Stimulated activated CD4-positive, alpha-beta T cell treated with anti-CD3 and anti-CD28 coated beads, Interleukin-4, amount 100 ng/mL, for 1 hour (primary cell): ENCODE measurements around the gene QKI.

ENCODE experiments used
- DNase-seq: peaks from one replicate; pipeline ENCODE4 v3.0.0-alpha.2; 2020

QKI gene

DNA sequence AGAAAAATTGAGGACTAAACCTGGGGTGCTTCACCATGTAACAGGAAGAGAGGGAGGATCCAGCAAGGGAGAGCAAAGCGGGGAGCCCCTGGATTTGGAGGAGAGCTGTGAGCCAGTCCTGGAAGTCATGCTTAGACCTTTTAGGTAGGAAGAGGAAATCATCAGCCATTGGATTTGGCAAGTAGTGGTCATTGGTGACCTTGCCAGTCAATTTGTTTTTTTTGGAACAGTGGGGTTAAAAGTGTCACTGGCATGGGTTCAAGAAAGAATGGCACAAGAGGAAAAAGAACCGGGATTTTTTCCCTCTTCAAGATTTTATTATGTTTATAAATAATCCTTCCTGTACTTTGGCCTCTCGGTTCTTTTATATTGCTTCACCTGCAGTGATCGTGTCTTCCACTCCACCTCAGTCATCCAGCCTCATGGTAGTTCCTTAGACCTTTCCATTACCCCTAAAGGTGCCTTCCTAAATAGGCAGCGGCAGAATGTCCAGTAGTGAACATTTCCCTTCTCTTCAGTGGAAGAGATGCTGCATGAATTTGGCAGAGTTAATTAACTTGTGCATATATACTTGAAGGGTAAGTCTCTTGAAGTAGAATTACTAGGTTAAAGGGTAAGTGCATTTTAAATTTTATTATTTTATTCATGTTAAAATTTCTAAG is 124.7 kb downstream of the QKI start:
- no peak for DNase-seq

DNA sequence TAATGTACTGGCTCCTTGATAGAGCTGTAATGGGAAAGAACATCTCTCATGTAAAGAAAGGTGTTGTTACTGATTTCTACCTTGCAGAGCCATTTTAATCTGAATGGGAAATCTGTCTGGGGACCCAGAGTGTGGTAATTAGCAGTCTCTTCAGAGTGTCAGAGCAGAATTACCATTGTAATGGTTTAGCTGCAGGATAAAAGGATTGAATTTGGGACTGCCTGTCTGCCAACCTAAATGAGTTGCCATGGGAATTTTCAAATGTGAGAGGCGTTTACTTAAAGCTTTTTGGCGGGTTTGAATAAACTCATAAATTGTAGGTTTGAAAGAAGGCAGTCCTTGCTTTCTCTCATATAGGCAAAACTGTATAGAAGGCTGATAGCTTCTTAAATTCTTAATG is 128.8 kb downstream of the QKI start:
- DNase-seq: no peak

DNA sequence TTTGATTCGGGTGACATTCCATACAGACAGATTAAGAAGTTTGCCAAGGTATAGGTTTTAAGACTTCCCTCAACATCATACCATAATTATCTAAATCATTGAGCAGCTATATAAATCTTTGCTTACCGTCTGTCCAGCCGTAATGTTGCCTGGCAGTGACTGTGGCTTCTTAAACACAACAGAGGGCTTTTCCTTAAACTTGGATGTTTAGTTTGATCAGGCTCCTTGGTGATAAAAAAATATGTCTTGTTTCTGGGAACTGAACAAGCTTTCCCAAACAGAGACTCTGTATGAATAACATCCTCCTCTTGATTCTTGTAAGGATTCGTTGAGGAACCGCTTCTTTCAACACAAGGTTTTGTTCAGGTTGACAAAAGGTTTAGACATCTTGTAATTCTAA is 130.9 kb downstream of the QKI start:
- DNase-seq: no peak

DNA sequence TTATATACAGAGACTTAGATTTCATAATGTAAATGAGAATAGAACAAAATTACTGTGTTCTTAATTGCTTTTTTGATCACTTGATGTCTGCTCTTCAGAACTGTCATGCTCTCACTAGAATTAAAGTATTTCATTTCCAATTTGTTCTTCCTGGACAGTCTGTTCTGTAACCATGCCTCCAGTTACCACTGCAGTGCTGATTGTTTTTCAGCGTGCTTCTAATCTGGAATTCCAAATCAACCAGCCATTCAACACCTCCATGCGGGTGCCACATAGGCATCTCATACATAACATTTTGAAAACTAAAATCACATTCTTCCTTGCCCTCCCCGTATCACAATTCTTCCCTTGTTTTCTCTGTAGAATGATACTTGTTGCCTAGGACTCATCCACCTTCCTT is 132.8 kb downstream of the QKI start:
- no peak for DNase-seq

DNA sequence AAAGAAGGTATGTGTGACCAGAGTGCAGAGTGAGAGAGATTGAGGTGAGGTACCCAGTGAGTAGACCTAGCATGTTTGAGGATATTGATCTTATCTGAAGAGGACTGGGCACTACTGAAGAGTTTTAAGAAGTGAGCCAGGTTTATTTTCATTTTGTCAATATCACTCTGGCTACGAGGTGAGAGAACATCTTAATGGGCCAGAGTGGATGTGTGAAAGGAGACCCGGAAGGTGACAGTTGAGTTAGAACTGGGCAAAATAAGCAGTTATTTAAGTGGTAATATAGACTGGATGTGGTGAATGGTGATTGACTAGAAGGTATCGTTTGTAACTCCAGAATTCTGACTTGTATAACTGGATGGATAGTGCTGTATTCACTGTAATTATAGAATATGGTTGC is 134.1 kb downstream of the QKI start:
- DNase-seq: no peak

DNA sequence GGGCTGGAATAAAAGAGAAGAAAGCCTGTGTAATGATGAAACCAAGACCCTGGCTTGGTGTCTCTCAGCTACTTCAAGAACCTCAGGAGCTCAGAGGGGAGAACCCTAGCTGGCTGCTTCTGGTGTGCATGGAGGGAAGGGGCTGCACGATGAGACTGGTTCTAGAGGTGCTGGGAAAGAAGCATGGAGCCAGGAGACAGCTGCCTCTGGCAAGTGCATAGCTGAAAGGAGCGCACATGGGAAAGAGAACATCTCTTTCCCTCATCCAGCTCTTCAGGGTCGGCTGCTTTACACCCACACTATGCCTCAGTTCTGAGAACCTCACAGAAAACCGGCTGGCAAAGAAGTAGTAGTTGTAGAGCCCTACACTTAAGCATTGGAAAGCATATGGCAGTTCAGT is 139.5 kb downstream of the QKI start:
- DNase-seq: no peak

DNA sequence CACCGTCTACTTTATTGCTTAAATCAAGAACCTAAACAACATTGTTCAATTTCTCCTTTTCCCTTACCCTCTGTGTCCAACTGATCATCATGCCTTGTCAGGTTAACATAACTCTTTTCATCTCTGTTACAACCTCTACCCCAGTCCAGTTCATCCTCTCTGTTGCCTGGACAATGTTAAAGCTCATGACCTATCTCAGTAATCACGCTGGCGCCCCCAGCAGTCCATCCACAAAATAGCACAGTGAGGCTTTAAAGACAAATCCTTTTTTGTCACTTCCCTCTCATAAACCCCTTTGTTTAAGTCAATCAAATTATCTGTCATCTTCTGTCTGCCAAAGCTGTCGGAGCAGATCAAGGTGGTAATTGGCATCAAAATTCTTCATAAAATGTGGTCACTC is 140.1 kb downstream of the QKI start:
- DNase-seq: peak; percentile 58

DNA sequence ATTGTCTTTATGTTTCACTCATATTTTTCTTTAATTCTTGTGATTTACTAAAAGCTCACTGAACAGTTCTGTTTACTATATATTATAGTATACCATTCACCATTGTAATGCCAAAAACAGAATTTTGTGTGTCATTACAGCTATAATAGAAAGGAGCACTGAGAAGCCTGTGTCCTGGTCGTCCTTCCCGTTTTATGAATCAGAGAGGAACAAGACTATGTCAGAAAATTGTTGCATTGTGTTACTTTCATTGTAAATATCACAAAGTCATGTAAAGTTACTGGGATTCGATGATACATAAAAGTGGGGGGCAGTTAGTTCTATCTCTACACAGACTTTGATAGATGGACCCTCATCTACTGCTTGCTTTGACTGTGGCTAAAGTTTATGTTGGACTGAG is 145.1 kb downstream of the QKI start:
- DNase-seq: no peak

DNA sequence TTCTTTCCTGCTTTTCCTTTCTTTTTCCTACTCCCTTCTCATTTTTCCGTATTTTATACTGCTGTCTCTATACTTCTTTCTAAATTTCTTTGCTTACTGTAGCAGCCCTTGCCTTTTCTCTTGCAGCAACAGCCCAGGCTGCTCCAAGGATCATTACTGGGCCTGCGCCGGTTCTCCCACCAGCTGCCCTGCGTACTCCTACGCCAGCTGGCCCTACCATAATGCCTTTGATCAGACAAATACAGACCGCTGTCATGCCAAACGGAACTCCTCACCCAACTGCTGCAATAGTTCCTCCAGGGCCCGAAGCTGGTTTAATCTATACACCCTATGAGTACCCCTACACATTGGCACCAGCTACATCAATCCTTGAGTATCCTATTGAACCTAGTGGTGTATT is 148.8 kb downstream of the QKI start:
- no peak for DNase-seq

DNA sequence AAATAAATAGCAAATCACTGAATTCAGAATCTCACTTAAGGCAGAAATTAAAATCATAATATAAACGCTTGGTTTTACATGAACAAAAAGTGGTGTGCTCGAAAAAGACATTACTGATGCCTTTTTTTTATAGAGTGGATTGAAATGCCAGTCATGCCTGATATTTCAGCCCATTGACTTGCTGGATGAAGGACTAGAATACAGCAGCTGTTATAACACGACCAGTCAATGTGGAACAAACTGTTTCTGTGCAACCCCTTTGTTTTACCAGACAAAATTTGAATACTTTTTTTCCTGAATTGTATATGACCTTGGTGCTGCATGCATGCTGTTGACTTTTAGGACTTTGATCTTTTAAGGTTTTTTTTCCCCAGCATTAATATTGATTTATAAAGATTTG is 150.0 kb downstream of the QKI start:
- no peak for DNase-seq

DNA sequence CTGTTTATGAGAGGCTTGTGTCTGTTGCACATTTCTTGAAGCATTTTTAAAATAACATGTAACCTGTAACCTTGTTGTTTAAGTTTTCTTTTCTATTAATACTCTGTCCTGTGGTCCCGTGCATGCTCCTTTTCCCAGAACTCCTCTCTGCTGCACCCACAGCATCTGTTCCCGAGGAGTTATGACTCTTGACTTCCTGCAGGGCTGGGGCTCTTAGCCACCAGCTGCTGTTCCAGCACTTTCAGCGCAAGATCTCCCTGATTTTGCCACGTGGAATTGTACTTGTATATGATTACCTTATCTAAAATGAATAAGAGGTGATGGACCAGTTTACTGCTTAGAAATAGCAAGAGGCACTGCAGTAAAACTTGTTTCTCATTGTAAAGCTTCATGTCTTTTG is 150.6 kb downstream of the QKI start:
- DNase-seq: no peak

DNA sequence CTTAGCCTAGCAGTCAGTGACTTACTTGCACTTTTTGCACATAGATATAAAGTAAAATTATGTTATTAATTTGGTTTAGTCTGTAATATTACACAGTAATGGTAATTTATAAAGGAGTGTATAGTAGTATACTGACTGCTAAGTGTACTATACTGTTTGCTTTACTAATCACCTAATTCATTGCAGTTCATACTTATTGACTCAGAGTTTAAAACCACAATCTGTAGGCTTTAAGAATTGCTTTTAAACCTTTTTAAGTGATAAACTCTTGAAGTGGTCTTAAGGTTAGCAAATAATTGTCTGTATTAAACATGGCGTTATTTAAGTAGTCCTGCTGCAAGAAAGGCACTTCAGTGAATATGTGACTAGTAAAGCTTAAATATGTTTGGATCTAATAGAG is 151.5 kb downstream of the QKI start:
- DNase-seq: no peak

DNA sequence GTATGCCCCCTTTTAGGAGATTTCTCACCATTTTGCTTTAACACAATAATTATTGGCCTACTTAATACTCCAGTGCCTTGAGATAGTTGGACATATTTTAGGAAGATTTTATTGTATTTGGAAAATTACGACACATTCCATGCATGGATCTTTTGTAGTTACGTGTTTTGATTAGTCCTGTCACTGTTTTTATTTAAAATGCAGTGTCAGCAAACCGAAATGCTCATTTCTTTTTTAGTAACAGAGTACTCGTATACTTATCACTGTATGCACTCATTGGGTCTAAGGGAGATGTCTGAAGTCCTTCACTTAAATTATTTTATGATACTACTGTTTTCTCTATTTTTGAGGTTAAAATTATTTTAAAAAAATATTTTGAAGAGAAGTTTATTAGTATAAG is 153.8 kb downstream of the QKI start:
- no peak for DNase-seq

DNA sequence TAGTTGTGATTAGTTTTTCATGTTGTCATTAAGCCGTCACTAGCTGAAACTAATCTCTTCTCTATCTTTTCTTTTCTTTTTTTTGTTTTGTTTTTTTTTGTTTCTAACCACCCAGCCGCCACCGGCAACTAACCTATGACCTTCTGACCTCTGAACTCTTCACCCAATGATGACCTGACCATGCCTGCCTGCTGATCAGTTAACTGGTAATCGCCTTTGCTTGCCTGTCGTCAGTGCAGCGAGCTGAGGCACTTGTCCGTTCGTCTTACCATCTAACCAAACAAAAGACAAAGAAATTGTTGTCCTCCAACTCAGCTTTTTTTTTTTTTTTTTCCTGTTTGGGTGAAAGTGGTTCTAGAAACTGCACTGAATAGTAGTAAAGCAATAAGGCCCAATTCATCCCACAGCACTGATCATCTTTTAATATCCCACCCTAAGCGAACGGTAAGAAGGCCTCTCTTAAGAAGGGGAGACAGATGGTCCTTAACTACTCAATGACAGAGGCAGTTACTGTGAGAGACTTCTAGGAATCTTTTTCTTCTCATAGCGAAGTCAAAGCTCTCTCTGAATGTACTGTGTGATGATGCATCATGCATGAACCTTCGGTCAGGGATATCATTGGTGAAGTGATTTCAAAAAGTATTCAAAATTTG is 156.2 kb downstream of the QKI start:
- no peak for DNase-seq

DNA sequence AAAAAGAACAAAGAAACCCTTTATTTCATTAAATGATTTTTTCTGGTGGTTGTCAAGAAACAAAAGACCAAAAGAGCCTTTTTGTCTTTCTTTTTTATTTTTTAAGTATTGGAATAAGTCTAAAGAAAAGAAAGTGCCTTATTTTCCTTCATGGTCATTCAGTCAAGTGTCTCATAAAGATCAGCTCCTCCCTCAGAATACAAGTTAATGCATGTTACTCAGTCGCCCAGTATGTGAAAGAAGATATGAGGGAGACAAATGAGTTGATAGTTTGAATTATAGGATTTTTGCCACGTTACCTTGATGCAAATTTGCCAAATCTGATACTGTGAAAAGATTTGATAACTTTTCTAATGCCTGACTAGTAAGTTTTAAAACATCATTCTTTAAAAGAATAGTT is 157.2 kb downstream of the QKI start:
- DNase-seq: no peak

DNA sequence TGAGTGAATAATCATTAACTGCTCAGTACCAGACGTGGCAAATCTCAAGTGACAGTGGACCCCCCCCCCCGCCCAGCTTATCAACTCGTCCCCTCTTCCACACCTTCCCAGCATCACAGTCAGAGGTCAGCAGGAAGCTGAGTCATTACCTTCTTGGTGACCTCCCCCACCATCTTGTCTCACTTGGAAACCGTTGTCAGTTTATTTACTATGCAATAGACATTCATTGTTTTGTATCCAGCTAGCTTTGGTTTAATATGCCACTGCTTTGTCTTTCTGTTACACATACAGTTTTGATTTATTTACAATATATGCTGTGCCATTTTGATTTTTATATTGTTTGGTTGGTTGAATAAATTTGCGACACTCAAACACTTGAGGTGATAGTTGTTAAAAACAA is 158.1 kb downstream of the QKI start:
- DNase-seq: no peak

DNA sequence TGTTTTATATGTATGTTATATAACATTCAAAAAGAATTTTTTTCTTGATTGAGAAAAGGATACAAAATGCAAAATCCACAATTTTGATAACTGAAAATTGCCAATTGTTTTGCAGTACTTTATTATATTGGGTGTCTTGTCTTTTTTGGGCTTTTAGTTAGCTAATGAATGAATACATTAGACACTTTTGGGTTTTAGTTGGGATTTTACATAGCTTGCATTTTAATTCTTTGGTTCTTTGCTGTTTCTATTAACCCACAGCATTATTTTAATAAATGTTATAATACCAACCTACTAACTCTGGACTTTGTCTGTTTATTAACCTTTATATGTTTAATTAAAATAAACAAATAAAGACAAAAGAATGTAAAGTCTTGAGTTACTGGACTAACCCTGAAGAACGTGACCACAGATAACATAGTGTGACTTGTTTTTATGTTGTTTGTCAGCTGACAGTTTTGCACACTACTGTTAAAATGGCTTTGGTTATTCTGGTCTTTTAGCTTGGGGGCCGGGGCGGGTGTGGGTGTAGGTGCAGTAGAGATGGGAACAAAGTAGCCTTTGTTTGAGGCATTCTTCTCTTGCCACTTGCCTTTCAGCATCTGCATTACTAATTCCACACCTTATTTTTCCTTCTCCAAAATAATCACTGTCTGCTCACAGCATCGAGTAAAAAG is 159.1 kb downstream of the QKI start:
- no peak for DNase-seq

DNA sequence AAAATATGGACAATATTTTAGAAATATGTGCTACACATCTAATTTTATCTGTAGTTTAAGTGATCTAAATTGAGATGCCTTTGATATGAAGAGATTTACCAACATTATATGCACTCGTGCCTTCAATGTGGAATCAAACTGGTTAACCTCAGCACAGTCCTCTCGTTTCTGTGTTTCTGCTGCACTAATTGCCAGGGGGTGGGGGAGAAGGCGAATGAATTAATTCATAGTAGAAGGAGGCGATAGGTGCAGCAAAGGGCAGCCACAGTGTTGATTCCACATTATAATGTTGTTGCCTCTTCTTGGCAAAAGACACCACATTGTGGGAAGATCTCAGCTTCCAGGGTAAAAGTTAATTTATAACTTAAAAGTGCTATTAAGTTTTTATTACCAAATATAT is 161.6 kb downstream of the QKI start:
- no peak for DNase-seq

DNA sequence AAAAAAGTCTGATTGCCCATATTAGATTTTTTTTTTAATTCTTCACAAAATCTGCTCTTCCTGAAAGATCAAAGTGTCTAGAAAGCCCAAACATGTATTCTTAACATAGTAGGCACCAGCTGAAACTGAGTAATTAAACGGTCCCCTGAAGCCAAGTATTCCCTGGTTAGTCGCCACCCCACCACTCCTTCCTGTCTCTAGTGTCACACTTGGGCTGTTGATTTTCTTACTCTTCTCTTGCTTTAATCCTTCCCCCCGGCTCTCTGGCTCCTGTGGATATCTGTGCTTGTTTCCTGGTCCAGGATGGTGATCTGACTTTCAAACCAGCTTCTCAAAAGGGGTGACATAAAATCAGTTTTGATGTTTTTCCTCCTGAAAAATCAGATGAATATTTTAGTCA is 162.9 kb downstream of the QKI start:
- no peak for DNase-seq

DNA sequence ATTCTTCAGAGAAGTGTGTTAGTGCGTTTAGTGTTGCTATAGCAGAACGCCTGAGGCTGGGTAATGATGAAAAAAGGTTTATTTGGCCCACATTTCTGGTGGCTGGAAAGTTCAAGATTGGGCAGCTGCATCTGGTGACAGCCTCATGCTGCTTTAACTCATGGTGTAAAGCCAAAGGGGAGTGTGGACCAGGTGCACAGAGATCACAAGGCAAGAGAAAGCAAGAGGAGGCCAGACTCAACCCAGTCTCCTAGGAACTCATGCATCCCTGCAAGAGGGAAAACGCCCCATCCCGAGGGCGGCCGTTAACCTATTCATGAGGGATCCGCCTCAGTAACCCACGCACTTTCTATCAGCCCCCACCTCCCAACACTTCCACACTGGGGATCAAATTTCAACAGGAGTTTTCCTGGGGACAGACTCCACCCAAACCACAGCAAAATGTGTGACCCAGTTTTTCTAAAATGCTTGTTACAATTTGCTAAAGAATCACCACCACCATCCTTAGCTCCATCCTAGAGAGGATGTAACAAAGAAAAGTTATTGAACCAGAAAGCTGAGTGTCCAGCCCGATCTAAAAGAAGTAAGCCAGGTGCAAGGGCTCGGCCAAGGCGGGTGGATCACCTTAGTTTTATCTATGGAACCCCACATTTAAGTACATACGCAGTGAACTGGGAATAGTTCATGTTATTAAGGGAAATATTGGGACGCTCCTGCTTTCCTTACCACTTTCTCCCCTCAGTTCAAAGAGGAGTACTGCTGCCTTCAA is 164.8 kb downstream of the QKI start:
- DNase-seq: no peak

DNA sequence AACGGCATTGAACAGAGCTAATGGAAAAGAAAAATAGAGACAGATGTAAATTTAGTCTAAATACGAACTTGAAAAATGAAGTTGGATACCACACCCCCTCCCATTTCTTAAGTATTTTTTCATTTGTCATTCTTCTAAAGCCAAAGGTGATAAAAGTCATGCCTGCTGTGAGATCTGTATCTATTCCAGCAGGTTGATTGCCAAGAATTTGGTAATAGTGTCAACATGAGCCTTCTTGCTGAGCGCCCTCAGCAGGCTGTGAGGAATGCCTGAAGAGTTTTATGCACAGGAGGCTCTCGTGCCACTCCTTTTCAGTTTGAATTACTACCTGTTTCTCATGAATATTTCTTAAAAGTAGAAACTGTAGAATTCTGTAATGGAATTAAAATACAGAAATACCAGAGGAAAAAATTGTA is 165.4 kb downstream of the QKI start:
- DNase-seq: no peak

DNA sequence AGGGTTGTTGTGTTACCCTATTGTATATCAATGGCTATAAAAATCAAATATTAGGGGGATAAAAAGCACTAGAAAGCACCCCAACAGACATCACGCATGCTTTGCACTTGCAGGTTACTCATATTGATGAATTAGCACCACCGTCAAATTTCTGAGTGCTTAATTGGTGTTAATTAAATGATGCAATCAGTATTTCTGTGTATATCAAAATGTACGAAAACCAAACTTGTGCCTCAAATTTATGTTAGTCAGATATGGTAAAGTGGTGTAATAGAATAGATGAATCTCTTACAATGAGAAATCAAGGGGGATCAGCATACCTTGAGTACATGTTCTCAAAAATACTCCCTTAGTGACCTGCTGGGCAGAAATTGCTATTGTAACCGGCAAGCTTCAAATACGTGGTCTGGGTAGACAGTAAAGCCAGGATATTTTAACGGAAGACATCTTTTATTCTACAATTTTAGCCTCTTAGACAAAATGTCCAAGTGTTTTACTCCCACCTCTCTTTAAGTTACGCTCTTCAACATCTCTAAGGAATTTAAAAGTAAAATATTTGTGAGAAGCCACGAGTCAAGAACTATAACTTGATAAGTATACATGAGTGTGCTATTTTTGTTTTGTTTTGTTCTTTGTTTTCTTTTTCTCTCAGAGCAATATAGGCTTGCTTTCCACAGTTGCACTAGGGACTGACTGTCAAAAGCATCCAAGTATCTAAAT is 166.0 kb downstream of the QKI start:
- DNase-seq: no peak

DNA sequence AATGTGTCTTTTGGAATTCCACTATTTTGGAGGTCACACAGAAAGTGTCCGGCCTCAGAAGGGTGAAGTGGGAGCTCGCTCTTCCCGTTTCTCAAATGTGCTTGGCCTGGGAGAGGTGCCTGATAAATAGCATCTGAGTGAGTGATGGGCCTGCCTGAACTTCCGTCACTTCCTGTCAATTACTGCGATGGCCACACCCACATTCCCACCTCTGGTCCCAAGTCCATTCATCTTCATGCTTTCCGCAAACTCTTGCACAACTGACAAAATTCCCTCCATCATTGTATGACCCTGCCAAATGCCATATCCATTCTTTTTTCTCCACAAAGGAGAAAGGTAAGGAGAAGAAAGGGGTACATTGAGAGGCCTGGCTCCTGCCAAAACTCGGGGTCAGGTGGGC is 169.0 kb downstream of the QKI start:
- DNase-seq: no peak
